CD14-positive monocyte (primary cell): Measurements from ENCODE around the gene CHD6. TPM values are rescaled to one million over a fixed set of nuclear protein-coding genes. Genes with fewer than 3 reads are reported as not detected.

ENCODE experiments used
- DNase-seq, 3 donors: peaks; one replicate each; pipeline ENCODE4 v3.0.0-alpha.2; 2011 to 2022
- H2AFZ ChIP-seq: 2 replicates; pipeline ENCODE4 v1.6.0; 2012; ENCODE audit warnings: mild to moderate bottlenecking, low read depth, low read length, inconsistent platforms; ENCODE audit not compliant: insufficient read depth, poor library complexity, severe bottlenecking
- H3K27ac ChIP-seq, 2 donors: 1 replicate in 1 of 2; 2 replicates in 1 of 2; pipeline ENCODE4 v1.5.1; 2012 to 2013; ENCODE audit warnings: low read length in 2 of 2, control low read depth in 1 of 2, inconsistent platforms in 1 of 2, low read depth in 1 of 2, mild to moderate bottlenecking in 1 of 2
- H3K27me3 ChIP-seq, 2 donors: one replicate each; pipeline versions ENCODE4 v1.6.0 to v1.6.1; 2011 to 2013; ENCODE audit warnings: low read length in 2 of 2; ENCODE audit not compliant: control insufficient read depth in 2 of 2, insufficient read depth in 2 of 2
- H3K36me3 ChIP-seq, 2 donors: replicated peaks in 1 of 2; 1 replicate in 1 of 2; 2 replicates in 1 of 2; pipeline versions ENCODE4 v1.5.1 to v1.6.1; 2012 to 2013; ENCODE audit warnings: low read length in 2 of 2, control low read depth in 1 of 2, inconsistent platforms in 1 of 2, mild to moderate bottlenecking in 1 of 2; ENCODE audit not compliant: insufficient read depth in 2 of 2, control insufficient read depth in 1 of 2
- H3K4me1 ChIP-seq, 2 donors: 1 replicate in 1 of 2; 2 replicates in 1 of 2; pipeline versions ENCODE4 v1.5.1 to v1.6.1; 2012 to 2013; ENCODE audit warnings: low read length in 2 of 2, control low read depth in 1 of 2, inconsistent platforms in 1 of 2, mild to moderate bottlenecking in 1 of 2, moderate library complexity in 1 of 2; ENCODE audit not compliant: insufficient read depth in 2 of 2, control insufficient read depth in 1 of 2
- H3K4me2 ChIP-seq: replicated peaks from 2 replicates; pipeline ENCODE3; 2012; ENCODE audit warnings: low read length, moderate library complexity, mild to moderate bottlenecking; ENCODE audit not compliant: poor library complexity, severe bottlenecking; ENCODE audit errors: extremely low read depth
- H3K4me3 ChIP-seq, 3 experiments: fragments of 200-600 bp in 1 of 3; sonication (generic) in 1 of 3; replicated peaks in 1 of 3; 1 replicate in 2 of 3; 2 replicates in 1 of 3; pipeline ENCODE4 v1.5.1; 2011 to 2013; ENCODE audit warnings: low read length in 3 of 3, mild to moderate bottlenecking in 3 of 3, control low read depth in 2 of 3, low read depth in 2 of 3, inconsistent platforms in 1 of 3, moderate library complexity in 1 of 3
- H3K79me2 ChIP-seq: 2 replicates; pipeline ENCODE4 v1.6.0; 2012; ENCODE audit warnings: mild to moderate bottlenecking, control low read depth, inconsistent platforms, low read length, moderate library complexity; ENCODE audit not compliant: insufficient read depth
- H3K9ac ChIP-seq: 2 replicates; pipeline ENCODE4 v1.6.0; 2017; ENCODE audit warnings: low read length, mild to moderate bottlenecking; ENCODE audit not compliant: insufficient read depth, poor library complexity, severe bottlenecking
- H3K9me3 ChIP-seq, 2 donors: replicated peaks in 1 of 2; 1 replicate in 1 of 2; 2 replicates in 1 of 2; pipeline versions ENCODE4 v1.5.1 to v1.6.1; 2012 to 2013; ENCODE audit warnings: low read length in 2 of 2, control low read depth in 1 of 2; ENCODE audit not compliant: control insufficient read depth in 1 of 2, insufficient read depth in 1 of 2
- H4K20me1 ChIP-seq: 2 replicates; pipeline ENCODE4 v1.6.0; 2012; ENCODE audit warnings: mild to moderate bottlenecking, low read length, control low read depth, moderate library complexity; ENCODE audit not compliant: insufficient read depth
- H3K27ac Mint-ChIP-seq, 7 donors: one replicate each; pipeline ENCODE4 v1.8.0; 2020; ENCODE audit warnings: mild to moderate bottlenecking in 7 of 7, mixed read lengths in 7 of 7, moderate library complexity in 6 of 7, inconsistent platforms in 2 of 7
- H3K27me3 Mint-ChIP-seq, 3 donors: one replicate each; pipeline ENCODE4 v1.8.0; 2021 to 2022; ENCODE audit warnings: low read depth in 3 of 3, mild to moderate bottlenecking in 3 of 3, mixed read lengths in 3 of 3, moderate library complexity in 3 of 3, inconsistent platforms in 1 of 3
- H3K36me3 Mint-ChIP-seq, 2 donors: one replicate each; pipeline ENCODE4 v1.8.0; 2020; ENCODE audit warnings: mixed read lengths in 2 of 2, inconsistent platforms in 1 of 2, mild to moderate bottlenecking in 1 of 2
- H3K4me1 Mint-ChIP-seq: one replicate; pipeline ENCODE4 v1.8.0; 2020; ENCODE audit warnings: mild to moderate bottlenecking, mixed read lengths
- H3K4me3 Mint-ChIP-seq, 2 donors: one replicate each; pipeline ENCODE4 v1.8.0; 2020; ENCODE audit warnings: mild to moderate bottlenecking in 2 of 2, mixed read lengths in 2 of 2, moderate library complexity in 1 of 2
- H3K9me3 Mint-ChIP-seq, 7 donors: one replicate each; pipeline ENCODE4 v1.8.0; 2020 to 2022; ENCODE audit warnings: mixed read lengths in 7 of 7, mild to moderate bottlenecking in 6 of 7, moderate library complexity in 6 of 7, inconsistent platforms in 2 of 7
- WGBS: methylation state at CpG from one replicate; pipeline ENCODE4 v1.1.5; 2013; ENCODE audit warnings: missing lambda C conversion rate; ENCODE audit not compliant: insufficient coverage; 5-methylcytosine and 5-hydroxymethylcytosine counted together
- intact Hi-C, 2 donors: fragments of 100-400 bp; cut with micrococcal nuclease; formaldehyde crosslinking; loops; one replicate each; pipeline versions ENCODE4 v1.15.0 to v1.15.1; 2023
- polyA plus RNA-seq, 3 donors: library from polyadenylated mRNA; depleted of rRNA in 1 of 3; unstranded in 2 of 3; stranded (reverse) in 1 of 3; fragments of 300-500 nt in 2 of 3; fragments of >200 nt in 1 of 3; fragmentation: Illumina TruSeq in 2 of 3; gene quantifications; 1 replicate in 2 of 3; 2 replicates in 1 of 3; pipeline ENCODE4 v1.2.3, GENCODE V29; 2012 to 2021
- TF ChIP-seq, protein P1 (sequence below): fragments of 200-600 bp; IDR thresholded peaks from one replicate; pipeline ENCODE4 v1.8.0; 2022; ENCODE audit warnings: antibody characterized with exemption, mild to moderate bottlenecking

The CHD6 gene
- polyA plus RNA-seq, 3 donors, result 12.9 to 19.6 (median 13.0) TPM

GRCh38 chr20:41369673-41370072 lies 248.5 kb downstream of the CHD6 start:
- intact Hi-C loops, result no loop called here
- H3K9me3 Mint-ChIP-seq, result peaks cover 4 to 34% (median 25%) of the 10 kb centered on the region in 7 donors
- no peak overlapping the region for H3K9ac ChIP-seq
- no peaks in the 10 kb centered on the region for H3K36me3 Mint-ChIP-seq
- H3K4me3 Mint-ChIP-seq, result no peak overlapping the region
- no peaks in the 10 kb centered on the region for H3K36me3 ChIP-seq
- H3K27me3 ChIP-seq, result peaks cover 17 to 36% of the 10 kb centered on the region in 2 donors
- no peaks in the 10 kb centered on the region for H3K79me2 ChIP-seq
- no peak overlapping the region for H3K4me3 ChIP-seq
- H3K4me2 ChIP-seq, result no peak overlapping the region
- no peak overlapping the region for H2AFZ ChIP-seq
- no CpG with 5 or more reads among the region's 2 CpGs for WGBS
- no peaks in the 10 kb centered on the region for H4K20me1 ChIP-seq
- H3K4me1 ChIP-seq, result no peaks in the 10 kb centered on the region
- H3K4me1 Mint-ChIP-seq, result peaks cover 4% of the 10 kb centered on the region
- H3K27ac ChIP-seq, result no peak overlapping the region
- peaks cover 12 to 20% of the 10 kb centered on the region in 2 donors for H3K9me3 ChIP-seq
- TF ChIP-seq, protein P1, sequence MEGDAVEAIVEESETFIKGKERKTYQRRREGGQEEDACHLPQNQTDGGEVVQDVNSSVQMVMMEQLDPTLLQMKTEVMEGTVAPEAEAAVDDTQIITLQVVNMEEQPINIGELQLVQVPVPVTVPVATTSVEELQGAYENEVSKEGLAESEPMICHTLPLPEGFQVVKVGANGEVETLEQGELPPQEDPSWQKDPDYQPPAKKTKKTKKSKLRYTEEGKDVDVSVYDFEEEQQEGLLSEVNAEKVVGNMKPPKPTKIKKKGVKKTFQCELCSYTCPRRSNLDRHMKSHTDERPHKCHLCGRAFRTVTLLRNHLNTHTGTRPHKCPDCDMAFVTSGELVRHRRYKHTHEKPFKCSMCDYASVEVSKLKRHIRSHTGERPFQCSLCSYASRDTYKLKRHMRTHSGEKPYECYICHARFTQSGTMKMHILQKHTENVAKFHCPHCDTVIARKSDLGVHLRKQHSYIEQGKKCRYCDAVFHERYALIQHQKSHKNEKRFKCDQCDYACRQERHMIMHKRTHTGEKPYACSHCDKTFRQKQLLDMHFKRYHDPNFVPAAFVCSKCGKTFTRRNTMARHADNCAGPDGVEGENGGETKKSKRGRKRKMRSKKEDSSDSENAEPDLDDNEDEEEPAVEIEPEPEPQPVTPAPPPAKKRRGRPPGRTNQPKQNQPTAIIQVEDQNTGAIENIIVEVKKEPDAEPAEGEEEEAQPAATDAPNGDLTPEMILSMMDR, result no peak
- H3K27ac Mint-ChIP-seq, result peak overlapping the region in 1 of 7 donors; percentile 70
- H3K27me3 Mint-ChIP-seq, result peaks cover 38 to 71% (median 46%) of the 10 kb centered on the region in 3 donors
- no peak for DNase-seq

DNA sequence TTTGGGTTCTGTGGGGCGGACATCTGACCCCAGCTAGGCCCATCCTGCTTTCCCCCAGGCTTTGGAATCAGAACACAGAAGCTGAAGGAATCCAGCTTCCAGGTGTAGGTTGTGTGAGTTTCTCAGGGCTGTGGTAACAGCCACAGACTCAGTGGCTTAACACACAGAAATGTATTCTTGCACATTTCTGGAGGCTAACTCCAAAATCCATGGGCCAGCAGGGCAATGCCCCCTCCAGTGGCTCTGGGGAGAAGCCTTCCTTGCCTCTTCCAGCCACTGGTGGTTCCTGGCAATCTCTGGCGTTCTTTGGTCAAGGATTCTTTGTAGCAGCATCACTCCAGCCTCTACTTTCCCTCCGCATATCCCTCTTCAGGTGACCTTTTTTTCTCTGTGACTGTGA lies 250.2 kb downstream of the CHD6 start:
- H3K9me3 ChIP-seq, result peaks cover 12 to 20% of the 10 kb centered on the region in 2 donors
- WGBS, result 74% methylated on average over 2 of the region's 3 CpGs
- no peak overlapping the region for H3K4me2 ChIP-seq
- peaks cover 4% of the 10 kb centered on the region for H3K4me1 Mint-ChIP-seq
- TF ChIP-seq, protein P1, result no peak
- peak overlapping the region in 1 of 2 donors; percentile 84 for H3K4me3 Mint-ChIP-seq
- H3K27ac Mint-ChIP-seq, result no peak overlapping the region
- no peaks in the 10 kb centered on the region for H3K36me3 Mint-ChIP-seq
- H3K4me1 ChIP-seq, result no peaks in the 10 kb centered on the region
- no peaks in the 10 kb centered on the region for H4K20me1 ChIP-seq
- H3K9ac ChIP-seq, result no peak overlapping the region
- DNase-seq, result no peak
- H2AFZ ChIP-seq, result no peak overlapping the region
- H3K36me3 ChIP-seq, result no peaks in the 10 kb centered on the region
- peaks cover 4 to 31% (median 24%) of the 10 kb centered on the region in 7 donors for H3K9me3 Mint-ChIP-seq
- H3K27me3 ChIP-seq, result peaks cover 17 to 37% of the 10 kb centered on the region in 2 donors
- H3K4me3 ChIP-seq, result no peak overlapping the region
- intact Hi-C loops, result no loop called here
- H3K27ac ChIP-seq, result no peak overlapping the region
- no peaks in the 10 kb centered on the region for H3K79me2 ChIP-seq
- H3K27me3 Mint-ChIP-seq, result peaks cover 38 to 71% (median 45%) of the 10 kb centered on the region in 3 donors
